Jurkat, Clone E6-1 (cell line): Measurements from ENCODE around the gene DNAL1.
"Not testable (repeated sequence)": the region's sequence is repeated elsewhere in the genome, so short reads cannot be mapped to it uniquely, and the experiment has no call there.

ENCODE experiments used
- DNase-seq: peaks from one replicate; pipeline ENCODE4 v3.0.0-alpha.2; 2011; ENCODE audit warnings: low read depth, low spot score
- H3K4me3 ChIP-seq: 2 replicates; pipeline ENCODE4 v1.5.1; 2011; ENCODE audit warnings: mild to moderate bottlenecking, low read length, control low read depth, moderate library complexity

Gene DNAL1

GRCh38 chr14:73634011-73634833 is 10.6 kb upstream of the DNAL1 start:
- DNase-seq: no peak
- H3K4me3 ChIP-seq: no peak overlapping the region

GRCh38 chr14:73636355-73636754 is 8.4 kb upstream of the DNAL1 start:
- H3K4me3 ChIP-seq, DNase-seq: not testable (repeated sequence)

GRCh38 chr14:73637830-73638229 is 7.0 kb upstream of the DNAL1 start:
- DNase-seq: no peak
- H3K4me3 ChIP-seq: no peak overlapping the region

DNA sequence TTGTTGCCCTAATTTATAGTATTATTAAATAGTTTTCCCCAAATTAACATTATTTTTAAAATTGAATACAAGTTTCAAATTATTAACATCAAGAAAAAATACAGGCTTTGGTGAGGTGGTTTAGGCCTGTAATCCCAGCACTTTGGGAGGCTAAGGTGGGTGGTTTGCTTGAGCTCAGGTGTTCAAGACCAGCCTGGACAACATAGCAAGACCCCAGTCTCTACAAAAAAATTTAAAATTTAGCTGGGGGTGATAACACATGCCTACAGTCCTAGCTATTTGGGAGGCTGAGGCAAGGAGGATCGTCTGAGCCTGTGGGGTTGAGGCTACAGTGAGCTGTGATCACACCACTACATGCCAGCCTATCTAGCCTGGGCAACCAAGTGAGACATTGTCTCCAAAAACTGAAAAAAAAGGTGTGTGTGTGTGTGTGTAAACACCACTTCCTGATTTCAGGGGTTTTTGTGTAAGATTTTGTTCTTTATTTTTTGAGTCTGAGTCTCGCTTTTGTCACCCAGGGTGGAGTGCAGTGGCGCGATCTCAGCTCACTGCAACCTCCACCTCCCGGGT is 3.9 kb upstream of the DNAL1 start:
- no peak overlapping the region for H3K4me3 ChIP-seq
- no peak for DNase-seq

DNA sequence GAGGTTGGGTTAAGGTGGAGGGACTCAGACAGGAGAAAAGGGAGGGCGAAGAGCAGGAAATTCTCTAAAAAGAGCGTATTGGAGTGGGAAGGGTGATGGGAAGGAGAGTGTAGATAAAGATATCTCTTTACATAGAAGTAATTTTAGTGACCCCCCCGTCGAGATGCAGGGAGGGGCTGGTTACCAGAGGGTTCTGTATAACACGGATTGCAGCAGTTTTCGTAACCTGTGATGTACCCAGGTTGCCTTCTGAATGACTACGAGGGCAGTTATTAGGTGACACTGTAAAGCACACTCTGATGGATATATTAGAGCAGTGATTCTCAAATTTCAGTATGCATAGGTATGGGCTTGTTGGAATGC is 443 bp downstream of the DNAL1 start:
- peak overlapping the region; percentile 89 for H3K4me3 ChIP-seq

GRCh38 chr14:73651005-73651404 is 6.2 kb downstream of the DNAL1 start:
- no peak for DNase-seq
- H3K4me3 ChIP-seq: no peak overlapping the region

More for the DNA sequence above, 443 bp downstream of the DNAL1 start:
- DNase-seq: no peak

DNA sequence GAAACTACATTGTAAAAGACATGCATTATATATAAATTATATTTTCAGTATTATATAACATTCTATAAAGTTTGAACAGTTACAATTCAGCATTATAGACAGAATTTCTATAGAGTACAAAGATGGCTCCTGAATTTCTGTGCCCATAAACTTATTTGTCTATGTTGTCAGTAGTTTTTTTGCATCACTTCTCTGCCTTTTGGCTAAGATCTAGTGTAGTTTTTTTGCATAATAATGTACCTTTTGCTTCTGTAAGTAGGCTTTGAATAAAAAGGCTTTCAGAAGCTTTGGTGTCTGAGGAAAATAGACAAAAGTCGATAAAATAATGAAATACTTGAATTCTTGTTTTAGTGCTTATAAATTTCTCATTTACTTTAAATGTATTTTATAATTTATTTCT is 11.1 kb downstream of the DNAL1 start:
- no peak for DNase-seq

DNA sequence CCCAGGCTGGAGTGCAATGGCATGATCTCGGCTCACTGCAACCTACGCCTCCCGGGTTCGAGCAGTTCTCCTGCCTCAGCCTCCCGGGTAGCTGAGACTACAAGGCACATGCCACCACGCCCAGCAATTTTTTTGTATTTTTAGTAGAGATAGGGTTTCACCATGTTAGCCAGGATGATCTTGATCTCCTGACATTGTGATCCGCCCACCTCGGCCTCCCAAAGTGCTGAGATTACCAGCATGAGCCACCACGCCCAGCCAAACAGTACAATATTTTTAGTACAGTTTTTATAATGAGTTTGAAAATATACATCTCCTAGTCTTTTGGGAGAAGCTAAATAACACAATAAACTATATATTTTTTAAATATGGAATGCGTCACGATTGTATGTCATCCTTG is 14.4 kb downstream of the DNAL1 start:
- not testable (repeated sequence) for DNase-seq, H3K4me3 ChIP-seq

More for the DNA sequence above, 11.1 kb downstream of the DNAL1 start:
- no peak overlapping the region for H3K4me3 ChIP-seq

DNA sequence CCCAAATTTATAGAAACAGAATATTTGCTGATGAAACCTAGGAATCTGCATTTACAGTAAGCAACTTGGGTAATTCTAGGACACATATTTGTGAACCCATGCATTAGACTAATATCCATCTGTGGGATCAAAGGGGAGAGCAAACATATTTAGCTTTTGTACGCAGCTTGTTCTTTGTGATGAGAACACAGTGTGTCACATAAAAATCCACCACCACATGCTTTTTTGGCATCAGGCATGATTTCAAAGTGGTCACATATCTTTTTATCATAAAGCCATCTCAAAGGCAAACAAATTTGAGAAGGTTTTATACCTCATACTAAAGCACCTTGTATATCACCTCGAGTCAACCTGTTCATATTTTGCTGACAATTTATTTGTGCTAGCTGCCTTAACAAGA is 15.7 kb downstream of the DNAL1 start:
- no peak for DNase-seq
- no peak overlapping the region for H3K4me3 ChIP-seq

DNA sequence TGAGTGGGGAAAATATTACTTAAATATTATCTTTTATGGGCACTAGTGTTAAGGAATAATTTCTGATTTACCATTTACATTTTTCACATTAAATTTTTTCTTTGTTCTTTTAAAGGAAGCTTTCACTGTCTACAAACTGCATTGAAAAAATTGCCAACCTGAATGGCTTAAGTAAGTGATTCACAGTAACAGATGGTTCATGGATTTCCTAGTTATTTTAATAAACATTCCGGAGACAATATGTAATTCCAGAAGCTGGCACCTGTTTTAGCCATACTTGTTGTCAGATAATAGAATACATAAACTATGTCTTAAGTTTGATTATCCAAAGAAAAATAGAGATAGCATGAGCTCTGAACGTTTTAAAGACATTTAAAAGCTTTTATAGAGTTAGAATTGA is 17.1 kb downstream of the DNAL1 start:
- no peak for DNase-seq
- H3K4me3 ChIP-seq: no peak overlapping the region

DNA sequence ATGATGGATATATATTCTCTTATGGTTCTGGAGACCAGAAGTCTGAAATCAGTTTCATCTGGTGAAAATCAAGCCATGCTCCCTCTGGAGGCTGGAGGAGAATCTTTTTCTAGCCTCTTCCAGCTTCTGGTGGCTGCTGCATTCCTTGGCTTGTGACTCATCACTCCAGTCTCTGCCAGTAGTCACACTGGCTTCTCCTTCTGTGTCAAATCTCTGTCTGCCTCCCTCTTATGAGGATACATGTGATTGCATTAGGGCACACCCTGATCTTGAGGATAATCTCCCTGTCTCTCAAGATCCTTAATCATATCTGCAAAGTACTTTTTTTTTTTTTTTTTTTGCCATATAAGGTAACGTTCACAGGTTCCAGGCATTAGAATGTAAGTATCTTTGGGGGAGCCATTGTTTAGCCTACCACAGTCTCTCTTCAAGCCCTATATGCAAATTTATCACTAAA is 17.7 kb downstream of the DNAL1 start:
- H3K4me3 ChIP-seq: no peak overlapping the region
- DNase-seq: no peak

DNA sequence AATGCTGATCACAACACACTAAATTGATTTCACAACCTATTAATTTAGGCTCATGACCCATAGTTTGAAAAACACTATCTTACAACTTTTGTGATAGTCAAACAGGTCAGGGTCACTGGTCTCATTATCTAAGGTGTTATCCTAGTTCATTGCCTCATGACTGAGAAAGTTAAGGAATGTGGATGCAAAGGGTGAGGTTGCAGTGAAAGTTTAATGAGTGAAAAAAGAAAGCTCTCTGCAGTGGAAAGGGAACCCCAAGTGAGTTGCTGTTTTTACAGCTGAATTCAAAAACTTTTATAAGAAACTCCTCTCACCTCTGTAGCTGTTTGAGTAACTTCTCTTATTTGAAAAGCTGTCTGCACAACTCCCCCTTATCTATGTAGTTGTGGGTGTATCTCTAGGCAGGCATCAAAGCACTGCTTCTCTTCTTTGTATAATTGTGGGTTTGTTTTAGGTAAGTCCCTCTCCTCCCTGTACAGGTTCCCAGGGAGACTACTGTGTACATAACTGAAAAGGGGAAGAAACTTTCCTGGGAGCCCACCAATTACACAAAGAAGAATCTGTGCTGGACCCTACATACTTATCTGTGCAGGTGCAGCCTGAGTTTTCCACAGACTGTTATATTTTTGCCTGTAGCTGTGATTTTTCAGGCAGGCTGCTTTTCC is 18.9 kb downstream of the DNAL1 start:
- no peak for DNase-seq
- H3K4me3 ChIP-seq: no peak overlapping the region

DNA sequence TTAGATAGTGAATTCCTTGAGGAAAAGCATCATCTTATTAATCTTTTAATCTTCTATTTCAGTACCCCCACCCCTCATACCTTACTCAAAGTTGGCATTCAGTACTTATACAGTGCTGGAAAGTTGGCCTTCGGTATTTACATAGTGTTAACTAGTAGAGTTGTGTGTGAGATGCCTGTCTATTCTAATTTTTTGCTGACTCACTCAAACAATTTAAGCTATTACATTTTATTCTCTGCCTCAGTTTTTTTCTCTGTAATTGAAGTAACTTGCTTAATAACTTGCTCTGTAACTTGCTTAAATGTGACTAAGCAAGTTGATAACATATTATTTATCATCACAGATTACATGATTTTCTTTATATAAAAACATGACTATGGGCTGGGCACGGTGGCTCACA is 20.3 kb downstream of the DNAL1 start:
- no peak for DNase-seq
- H3K4me3 ChIP-seq: no peak overlapping the region

DNA sequence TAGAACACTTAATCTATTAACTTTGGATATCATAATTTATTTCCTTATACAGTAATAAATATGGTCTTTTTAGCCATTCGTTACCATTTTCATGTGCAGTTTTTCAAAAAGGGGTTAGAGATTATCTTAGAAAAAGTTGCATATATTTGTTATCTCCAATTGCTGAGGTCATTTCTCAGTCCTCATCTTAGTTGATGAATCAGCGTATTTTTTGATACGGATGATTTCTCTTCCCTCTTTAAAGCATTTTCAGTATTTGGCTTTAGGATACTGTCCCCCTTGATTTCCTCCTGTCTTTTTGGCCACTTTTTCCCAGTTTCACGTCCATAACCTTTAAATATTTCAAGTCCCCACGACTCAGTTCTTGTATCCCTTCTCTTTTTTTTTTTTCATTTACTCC is 21.8 kb downstream of the DNAL1 start:
- DNase-seq: no peak
- H3K4me3 ChIP-seq: no peak overlapping the region

DNA sequence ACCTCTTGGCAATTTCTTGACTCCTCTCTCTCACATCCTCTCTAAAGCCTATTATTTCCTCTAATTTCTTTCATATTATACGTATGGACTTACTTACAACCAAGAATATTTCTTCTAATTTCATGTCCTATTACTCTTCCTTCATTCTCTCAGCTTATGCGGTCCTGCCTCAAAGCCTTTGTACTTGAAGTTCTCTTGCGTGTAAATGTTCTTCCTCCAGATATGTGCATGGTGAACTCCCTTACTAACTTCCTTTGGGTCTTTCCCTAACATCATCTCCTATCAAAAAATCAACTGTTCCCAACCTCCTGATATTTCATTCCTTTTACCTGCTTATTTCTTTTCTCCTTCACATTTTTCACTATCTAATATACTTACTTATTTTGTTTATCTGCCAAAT is 23.1 kb downstream of the DNAL1 start:
- no peak for DNase-seq

DNA sequence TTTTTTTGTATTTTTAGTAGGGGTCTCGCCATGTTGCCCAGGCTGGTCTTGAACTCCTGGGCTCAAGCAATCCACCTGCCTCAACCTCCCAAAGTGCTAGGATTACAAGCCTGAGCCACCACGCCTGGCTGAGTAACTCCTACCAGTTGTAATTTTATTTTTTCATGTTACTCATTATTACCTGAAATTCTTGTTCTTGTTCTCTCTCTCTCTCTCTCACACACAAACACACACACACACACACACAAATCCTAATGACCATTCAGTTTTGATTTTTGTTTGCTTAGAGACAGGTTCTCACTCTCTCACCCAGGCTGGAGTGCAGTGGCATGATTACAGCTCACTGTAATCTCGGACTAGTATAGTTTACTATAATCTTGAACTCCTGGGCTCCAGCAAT is 30.2 kb downstream of the DNAL1 start:
- DNase-seq: no peak
- no peak overlapping the region for H3K4me3 ChIP-seq

More for the DNA sequence above, 23.1 kb downstream of the DNAL1 start:
- H3K4me3 ChIP-seq: no peak overlapping the region

- no peak for DNase-seq
- no peak overlapping the region for H3K4me3 ChIP-seq
Measured at GRCh38 chr14:73678698-73679097, 33.9 kb downstream of the DNAL1 start.

DNA sequence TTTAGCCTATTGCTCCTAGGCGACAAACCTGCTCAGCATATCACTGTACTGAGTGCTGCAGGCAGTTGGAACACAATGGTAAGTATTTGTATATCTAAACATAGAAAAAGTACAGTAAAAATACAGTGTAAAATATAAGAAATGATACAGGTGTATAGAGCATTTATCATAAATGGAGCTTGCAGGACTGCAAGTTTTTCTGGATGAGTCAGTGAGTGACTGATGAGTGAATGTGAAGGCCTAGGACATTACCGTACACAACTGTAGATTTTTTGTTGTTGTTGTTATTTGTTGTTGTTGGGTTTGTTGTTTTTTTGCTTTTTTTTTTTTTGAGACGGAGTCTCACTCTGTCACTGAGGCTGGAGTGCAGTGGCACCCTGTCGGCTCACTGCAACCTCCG is 36.0 kb downstream of the DNAL1 start:
- H3K4me3 ChIP-seq: no peak overlapping the region

DNA sequence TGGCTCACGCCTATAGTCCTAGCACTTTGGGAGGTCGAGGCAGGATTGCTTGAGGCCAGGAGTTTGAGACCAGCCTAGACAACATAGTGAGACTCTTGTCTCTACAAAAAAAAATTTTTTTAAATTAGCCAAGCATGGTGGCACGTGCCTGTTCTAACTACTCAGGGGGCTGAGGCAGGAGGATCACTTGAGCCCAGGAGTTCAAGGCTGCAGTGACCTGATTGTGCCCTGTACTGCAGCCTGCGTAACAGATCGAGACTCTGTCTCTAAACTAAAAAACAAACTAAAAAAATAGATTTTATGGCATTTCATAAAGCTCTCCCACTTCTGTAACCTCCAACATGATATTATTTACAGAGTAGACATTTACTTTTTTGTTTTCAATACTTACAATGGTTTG is 39.8 kb downstream of the DNAL1 start:
- no peak overlapping the region for H3K4me3 ChIP-seq
- DNase-seq: no peak

More for the DNA sequence above, 36.0 kb downstream of the DNAL1 start:
- DNase-seq: no peak

DNA sequence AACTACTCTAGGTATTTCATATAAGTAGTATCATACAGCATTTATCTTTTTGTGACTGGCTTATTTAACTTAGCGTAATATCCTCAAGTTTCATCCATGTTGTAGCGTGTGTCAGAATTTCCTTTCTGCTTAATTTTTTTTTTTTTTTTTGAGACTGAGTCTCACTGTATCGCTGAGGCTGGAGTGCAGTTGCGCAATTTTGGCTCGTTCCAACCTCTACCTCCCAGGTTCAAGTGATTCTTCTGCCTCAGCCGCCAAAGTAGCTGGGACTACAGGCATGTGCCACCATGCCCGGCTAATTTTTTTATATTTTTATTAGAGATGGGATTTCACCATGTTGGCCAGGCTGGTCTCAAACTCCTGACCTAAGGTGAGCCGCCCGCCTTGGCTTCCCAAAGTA is 40.5 kb downstream of the DNAL1 start:
- DNase-seq: no peak
- no peak overlapping the region for H3K4me3 ChIP-seq
